Activated CD4-positive, alpha-beta T cell treated with anti-CD3 and anti-CD28 coated beads, Interleukin-2, Interleukin-4, amounts not matched to agents 100 ng/mL and 50 ng/mL, durations not matched to agents 16 hours and 8 hours (primary cell): ENCODE data around the gene FASN.
A peak's percentile ranks its signal among the peaks of the same experiment; 100 is the strongest.
"Not testable (repeated sequence)": the region's sequence is repeated elsewhere in the genome, so short reads cannot be mapped to it uniquely, and the experiment has no call there.

Source experiments
- DNase-seq: peaks from one replicate; pipeline ENCODE4 v3.0.0-alpha.2; 2020; ENCODE audit warnings: low spot score

The FASN gene

DNA sequence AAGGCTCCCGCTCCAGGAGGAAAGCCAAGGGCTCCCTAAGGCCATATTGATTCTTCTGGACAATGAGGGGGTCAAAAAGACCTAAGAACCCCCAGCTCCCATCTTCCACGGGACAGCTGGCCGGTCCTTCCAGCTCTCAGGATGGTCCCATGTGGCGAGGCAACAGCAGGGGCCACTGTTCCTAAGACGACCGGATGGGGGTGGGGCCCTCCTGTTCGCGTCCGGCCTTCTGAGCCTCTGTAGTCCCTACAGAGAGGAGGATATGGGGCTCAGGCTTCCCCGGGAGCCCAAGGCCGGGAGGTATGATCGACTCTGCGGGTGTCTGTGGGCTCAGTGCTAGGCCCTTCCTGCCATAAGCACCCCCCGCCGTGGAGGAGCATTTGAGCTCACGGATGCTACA, 54.5 kb downstream of the FASN start:
- DNase-seq: no peak

DNA sequence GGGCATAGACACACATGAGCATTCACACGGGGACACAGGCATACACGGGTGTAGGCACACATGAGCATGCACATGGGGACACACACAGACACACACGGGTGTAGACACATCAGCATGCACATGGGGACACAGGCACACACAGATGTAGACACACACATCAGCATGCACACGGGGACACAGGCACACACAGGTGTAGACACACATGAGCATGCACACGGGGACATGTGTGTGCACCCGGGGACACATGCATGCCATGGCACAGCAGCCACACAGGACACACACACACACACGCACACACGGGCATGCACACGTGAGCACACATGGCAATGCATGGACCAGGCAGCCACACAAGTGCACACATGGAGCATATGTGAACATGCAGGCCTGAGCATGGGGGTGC, 55.4 kb downstream of the FASN start:
- no peak for DNase-seq

DNA sequence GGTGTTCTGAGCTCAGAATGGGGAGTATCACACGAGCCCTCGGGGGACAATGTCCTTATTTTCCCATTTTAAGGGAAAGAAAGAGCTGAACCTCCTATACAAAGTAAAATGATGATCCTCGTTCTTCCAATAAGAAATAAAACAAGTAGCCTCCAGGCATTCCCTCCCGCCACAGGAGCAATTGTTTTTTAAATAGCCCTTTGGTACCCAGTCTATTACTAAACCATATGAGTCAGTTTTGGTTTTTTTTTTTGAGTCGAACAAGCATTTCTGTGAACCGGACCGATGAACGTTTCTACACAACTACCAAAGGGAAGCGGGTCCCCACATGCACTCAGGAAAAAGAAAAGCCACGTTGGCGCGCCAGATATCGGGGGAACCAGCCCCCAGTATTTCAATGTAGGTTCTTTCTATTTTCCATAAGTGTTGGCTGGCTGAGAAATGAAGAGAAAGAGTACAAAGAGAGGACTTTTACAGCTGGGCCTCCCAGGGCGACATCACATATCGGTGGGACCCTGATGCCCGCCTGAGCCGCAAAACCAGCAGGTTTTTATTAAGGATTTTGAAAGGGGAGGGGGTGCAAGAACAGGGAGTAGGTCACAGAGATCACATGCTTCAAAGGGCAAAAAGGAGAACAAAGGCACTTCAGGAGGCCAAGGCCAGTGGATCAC, 56.8 kb downstream of the FASN start:
- no peak for DNase-seq

- DNase-seq: no peak
Measured at GRCh38 chr17:82039695-82040299, 58.2 kb downstream of the FASN start.

DNA sequence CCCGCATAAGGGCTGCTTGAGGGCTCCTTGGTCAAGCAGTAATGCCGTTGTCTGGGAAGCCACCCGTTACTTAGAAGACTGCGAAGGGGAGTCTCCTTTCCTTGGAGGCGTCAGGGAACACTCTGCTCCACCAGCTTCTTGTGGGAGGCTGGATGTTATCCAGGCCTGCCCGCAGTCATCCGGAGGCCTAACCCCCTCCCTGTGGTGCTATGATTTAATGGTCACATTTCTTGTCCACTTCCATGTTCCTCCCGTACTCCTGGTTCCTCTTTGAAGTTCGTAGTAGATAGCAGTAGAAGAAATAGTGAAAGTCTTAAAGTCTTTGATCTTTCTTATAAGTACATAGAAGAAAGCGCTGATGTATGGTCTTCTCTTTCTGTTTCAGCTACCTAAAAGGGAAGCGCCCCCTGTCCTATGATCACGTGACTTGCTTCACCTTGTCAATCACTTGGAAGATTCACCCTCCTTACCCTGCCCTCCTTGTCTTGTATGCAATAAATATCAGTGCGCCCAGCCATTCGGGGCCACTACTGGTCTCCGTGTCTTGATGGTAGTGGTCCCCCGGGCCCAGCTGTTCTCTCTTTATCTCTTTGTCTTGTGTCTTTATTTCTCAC, 59.1 kb downstream of the FASN start:
- DNase-seq: not testable (repeated sequence)

DNA sequence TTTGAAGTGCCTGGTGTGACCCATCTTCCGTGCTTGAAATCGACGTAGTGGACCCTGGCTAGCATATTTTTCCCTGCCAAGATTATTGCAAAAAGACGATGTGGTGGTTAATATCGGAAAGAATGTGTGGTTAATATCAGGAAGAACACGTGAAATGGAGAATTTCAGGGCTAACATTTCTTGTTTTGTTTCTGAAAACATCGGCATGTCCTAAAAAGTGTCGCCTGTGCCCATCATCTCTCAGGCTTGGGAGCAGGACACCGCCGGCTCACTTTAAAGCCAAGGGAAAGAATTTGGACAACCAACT, 60.2 kb downstream of the FASN start:
- no peak for DNase-seq

DNA sequence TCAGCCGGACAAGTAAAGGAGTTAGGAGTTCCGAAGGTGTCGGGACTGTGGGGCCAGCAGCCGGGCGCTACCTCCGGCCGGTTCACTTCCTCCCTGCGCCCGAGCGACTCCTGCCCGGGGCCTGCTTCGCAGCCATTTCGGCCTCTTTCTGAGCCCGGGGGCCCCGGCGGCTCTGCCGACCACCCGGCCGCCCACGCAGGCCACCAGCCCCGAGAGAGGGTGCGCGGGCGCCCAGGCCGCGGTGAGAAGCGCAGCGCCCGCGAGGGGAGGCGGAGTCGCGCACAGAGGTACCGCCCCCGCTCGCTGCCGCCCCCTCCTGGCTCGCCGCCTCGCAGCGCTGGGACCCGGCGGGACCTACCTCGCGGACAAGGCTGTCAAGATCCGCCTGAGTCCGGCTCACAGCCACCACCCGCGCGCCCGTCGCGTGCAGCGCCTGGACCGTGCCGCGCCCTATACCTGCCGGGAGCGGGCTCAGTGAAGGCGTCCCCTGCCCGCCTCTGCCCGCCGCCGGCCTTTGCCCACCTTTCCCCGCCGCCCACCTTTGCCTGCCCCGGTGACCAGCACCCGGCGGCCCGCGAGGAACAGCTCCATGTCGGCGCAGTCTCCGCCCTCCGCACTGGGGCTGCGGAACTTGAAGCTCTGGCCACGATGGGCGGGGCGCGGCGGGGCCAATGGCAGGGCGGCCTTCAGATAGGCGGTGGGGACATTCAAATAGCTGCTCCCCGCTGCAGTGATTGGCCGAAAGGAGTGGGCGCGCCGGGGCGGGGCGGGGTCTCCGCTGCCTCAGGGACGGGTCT, 60.7 kb downstream of the FASN start, which contains the start of gene DCXR:
DCXR (minus strand) TSS at position 606 of the 797 bp plus-strand sequence; CDS start at position 591, 15 bp downstream.
- DNase-seq: peak; percentile 97

GRCh38 chr17:82036634-82037091, 61.4 kb downstream of the FASN start:
- no peak for DNase-seq

DNA sequence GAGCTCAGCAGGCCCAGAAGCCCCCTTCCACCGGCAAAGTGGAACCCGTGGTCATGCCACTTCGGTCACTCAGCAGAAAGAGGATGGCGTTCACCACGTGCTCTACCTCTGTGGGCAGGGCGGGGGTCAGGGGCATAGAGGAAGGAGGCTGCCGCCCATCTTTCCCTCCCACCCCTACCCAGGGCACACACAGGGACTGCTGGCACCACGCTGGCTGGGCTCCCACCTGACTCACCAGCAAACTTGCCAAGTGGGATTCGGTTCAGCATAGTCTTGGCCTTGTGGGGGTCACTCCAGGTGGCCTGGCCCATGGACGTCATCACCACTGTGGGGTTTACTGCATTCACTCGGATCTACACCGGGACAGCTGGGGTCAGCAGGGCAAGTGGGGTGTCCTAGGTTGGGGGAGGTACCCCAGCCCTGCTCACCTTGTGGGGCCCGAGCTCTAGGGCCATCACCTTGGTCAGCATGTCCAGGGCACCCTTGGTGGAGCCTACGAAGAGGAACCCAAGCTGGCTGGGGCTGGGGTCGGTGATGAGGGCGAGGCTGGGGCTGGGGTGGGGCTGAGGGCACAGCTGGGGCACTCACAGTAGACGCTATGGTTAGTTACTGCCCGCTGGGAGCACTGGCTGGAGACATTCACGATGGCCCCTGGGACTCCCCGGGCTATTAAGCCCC, 61.9 kb downstream of the FASN start:
- no peak for DNase-seq

GRCh38 chr17:82035488-82035887, 62.5 kb downstream of the FASN start:
- DNase-seq: no peak

GRCh38 chr17:82034371-82035011, 63.5 kb downstream of the FASN start:
- no peak for DNase-seq

DNA sequence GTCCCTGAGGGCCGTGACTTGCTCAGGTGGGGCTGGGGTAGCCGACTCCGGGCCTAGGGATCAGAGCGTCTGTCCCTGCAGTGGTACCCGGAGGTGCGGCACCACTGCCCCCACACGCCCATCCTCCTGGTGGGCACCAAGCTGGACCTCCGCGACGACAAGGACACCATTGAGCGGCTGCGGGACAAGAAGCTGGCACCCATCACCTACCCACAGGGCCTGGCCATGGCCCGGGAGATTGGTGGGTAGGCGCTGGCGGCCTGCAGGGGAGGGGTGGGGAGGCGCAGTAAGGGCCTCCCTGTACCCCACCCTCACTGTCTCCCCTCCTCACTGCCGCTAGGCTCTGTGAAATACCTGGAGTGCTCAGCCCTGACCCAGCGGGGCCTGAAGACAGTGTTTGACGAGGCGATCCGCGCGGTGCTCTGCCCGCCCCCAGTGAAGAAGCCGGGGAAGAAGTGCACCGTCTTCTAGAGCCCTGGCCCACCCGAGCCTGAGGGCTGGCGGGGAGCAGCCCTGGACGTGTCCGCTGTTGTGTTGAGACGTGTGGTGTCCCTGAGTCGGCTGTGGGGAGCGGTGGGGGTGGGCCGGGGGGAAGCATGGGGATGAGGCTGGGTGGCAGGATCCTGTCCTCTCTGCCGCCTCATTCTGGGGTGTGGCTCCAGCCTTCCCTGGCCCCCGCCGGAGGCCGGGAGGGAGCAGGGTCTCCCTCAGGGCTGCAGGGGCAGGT, 64.5 kb downstream of the FASN start:
- DNase-seq: no peak

GRCh38 chr17:82031885-82032627, 66.0 kb downstream of the FASN start:
- DNase-seq: peak; percentile 41

- DNase-seq: no peak
Measured at GRCh38 chr17:82031303-82031884, 66.6 kb downstream of the FASN start, which contains the start of gene RAC3. Gene RAC3 (plus strand): TSS chr17:82031678. CDS start chr17:82031762, 84 bp downstream.

DNA sequence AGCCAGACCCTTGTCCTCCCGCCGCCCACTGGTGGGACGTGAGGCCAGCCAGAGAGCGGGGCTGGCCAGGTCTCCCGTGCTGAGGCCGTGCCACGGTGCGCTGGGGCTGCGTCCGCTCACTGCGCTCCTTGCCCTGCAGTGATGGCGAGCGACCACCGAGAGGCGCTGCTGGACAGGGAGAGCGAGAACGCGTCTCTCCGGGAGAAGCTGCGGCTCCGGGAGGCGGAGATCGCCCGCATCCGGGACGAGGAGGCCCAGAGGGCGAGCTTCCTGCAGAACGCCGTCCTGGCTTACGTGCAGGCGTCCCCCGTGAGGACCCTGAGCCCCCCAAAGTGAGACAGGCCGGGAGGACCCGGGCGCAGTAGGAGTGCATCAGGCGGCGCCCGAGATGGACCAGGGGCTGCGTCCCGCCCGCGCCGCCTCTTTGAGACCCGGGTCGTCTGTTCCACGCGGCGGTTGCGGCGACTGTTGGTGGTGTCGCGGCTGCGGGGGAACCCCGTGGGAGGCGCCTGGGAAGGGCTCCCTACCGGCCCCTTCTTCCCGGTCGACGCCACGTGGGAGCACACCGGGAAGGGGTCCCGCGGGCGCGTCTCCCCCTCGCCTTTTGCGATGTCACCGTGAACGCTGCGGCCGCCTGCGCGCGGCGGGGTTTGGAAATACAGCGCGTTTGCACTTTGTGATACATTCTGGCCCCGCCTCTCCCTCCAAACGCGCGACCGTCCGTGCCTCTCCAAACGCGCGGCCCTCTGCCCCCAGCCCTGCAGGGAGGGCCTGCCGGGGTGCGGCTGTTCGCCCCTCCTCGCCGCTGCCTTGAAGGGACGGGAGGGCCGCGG, 67.3 kb downstream of the FASN start:
- peak; percentile 87 for DNase-seq

GRCh38 chr17:82029990-82030469, 68.0 kb downstream of the FASN start:
- no peak for DNase-seq

GRCh38 chr17:82029391-82029790, 68.6 kb downstream of the FASN start:
- DNase-seq: no peak

GRCh38 chr17:82028966-82029365, 69.1 kb downstream of the FASN start:
- DNase-seq: no peak
